Fibroblast of lung (primary cell): ENCODE data around the gene MRPS26.

ENCODE experiments used
- CTCF ChIP-seq, 2 donors: IDR thresholded peaks in 1 of 2; conservative IDR thresholded peaks in 1 of 2; 1 replicate in 1 of 2; 2 replicates in 1 of 2; pipeline ENCODE4 v1.5.1; 2011 to 2012; ENCODE audit warnings: low read length in 2 of 2, control low read depth in 1 of 2, inconsistent platforms in 1 of 2, low read depth in 1 of 2, mild to moderate bottlenecking in 1 of 2
- EZH2 ChIP-seq: IDR thresholded peaks from 2 replicates; pipeline ENCODE4 v1.5.1; 2012; ENCODE audit warnings: low read length, control low read depth, mild to moderate bottlenecking; ENCODE audit errors: missing control alignments

- TF ChIP-seq CTCF (conservative IDR thresholded peaks at IDR 0.05 in 1 of 2, IDR thresholded peaks at IDR 0.05 in 1 of 2; ENCODE audit: low read depth in 1 of 2, low read length in 2 of 2), result no peak
- TF ChIP-seq EZH2, result no peak
Measured at GRCh38 chr20:3068986-3069900, 23.4 kb downstream of the MRPS26 start.
